Mesendoderm (in vitro differentiated cells): ENCODE data around the gene HOXA5.

Experiments used
- DNase-seq: peaks from one replicate; pipeline ENCODE4 v3.0.0; 2013
- H2AK5ac ChIP-seq: 2 replicates; pipeline ENCODE4 v1.6.1; 2013; ENCODE audit warnings: low read length, inconsistent platforms
- H2BK120ac ChIP-seq: 2 replicates; pipeline ENCODE4 v1.6.1; 2013; ENCODE audit warnings: low read depth, mild to moderate bottlenecking, low read length, moderate library complexity, mixed read lengths
- H2BK15ac ChIP-seq: replicated peaks from 2 replicates; pipeline ENCODE4 v1.6.1; 2013; ENCODE audit warnings: low read depth, mild to moderate bottlenecking, moderate library complexity
- H2BK5ac ChIP-seq: 2 replicates; pipeline ENCODE4 v1.6.1; 2013; ENCODE audit warnings: low read length, inconsistent platforms
- H3K18ac ChIP-seq: 2 replicates; pipeline ENCODE4 v1.6.1; 2013; ENCODE audit warnings: mild to moderate bottlenecking, low read length, mixed read lengths
- H3K23ac ChIP-seq: one replicate; pipeline ENCODE4 v1.6.1; 2013; ENCODE audit warnings: low read length
- H3K27ac ChIP-seq: 2 replicates; pipeline ENCODE4 v1.5.1; 2013; ENCODE audit warnings: low read depth, mild to moderate bottlenecking, inconsistent platforms, low read length, moderate library complexity
- H3K27me3 ChIP-seq: 2 replicates; pipeline ENCODE4 v1.6.1; 2013; ENCODE audit warnings: low read length, control low read depth, mild to moderate bottlenecking, inconsistent platforms; ENCODE audit not compliant: insufficient read depth, poor library complexity
- H3K36me3 ChIP-seq: 2 replicates; pipeline ENCODE4 v1.6.1; 2013; ENCODE audit warnings: low read length, inconsistent platforms; ENCODE audit not compliant: control insufficient read depth, insufficient read depth
- H3K4ac ChIP-seq: one replicate; pipeline ENCODE4 v1.6.1; 2013; ENCODE audit warnings: low read depth, mild to moderate bottlenecking, low read length, moderate library complexity
- H3K4me1 ChIP-seq: 2 replicates; pipeline ENCODE4 v1.6.1; 2013; ENCODE audit warnings: low read depth, low read length, inconsistent platforms; ENCODE audit not compliant: control insufficient read depth
- H3K4me2 ChIP-seq: 2 replicates; pipeline ENCODE4 v1.6.1; 2013; ENCODE audit warnings: low read length
- H3K4me3 ChIP-seq: 2 replicates; pipeline ENCODE4 v1.5.1; 2013; ENCODE audit warnings: mild to moderate bottlenecking, low read length
- H3K56ac ChIP-seq: one replicate; pipeline ENCODE4 v1.6.1; 2013; ENCODE audit warnings: low read length
- H3K79me1 ChIP-seq: 2 replicates; pipeline ENCODE4 v1.6.1; 2013; ENCODE audit warnings: low read length, inconsistent platforms
- H3K79me2 ChIP-seq: 2 replicates; pipeline ENCODE4 v1.6.1; 2013; ENCODE audit warnings: mild to moderate bottlenecking, low read length; ENCODE audit not compliant: control insufficient read depth, insufficient read depth
- H3K9ac ChIP-seq: 2 replicates; pipeline ENCODE4 v1.6.1; 2013; ENCODE audit warnings: low read length, inconsistent platforms
- H4K5ac ChIP-seq: one replicate; pipeline ENCODE4 v1.6.1; 2013; ENCODE audit warnings: low read length
- H4K8ac ChIP-seq: one replicate; pipeline ENCODE4 v1.6.1; 2013; ENCODE audit warnings: low read depth, mild to moderate bottlenecking, control low read depth, low read length, moderate library complexity
- WGBS: extraction: QIAGEN DNeasy Blood & Tissue Kit; methylation state at CpG from one replicate; pipeline ENCODE4 v1.1.7; 2013; ENCODE audit warnings: low lambda C conversion rate, missing lambda C conversion rate; ENCODE audit not compliant: insufficient coverage; ENCODE audit errors: extremely low coverage; 5-methylcytosine and 5-hydroxymethylcytosine counted together

Gene HOXA5

DNA sequence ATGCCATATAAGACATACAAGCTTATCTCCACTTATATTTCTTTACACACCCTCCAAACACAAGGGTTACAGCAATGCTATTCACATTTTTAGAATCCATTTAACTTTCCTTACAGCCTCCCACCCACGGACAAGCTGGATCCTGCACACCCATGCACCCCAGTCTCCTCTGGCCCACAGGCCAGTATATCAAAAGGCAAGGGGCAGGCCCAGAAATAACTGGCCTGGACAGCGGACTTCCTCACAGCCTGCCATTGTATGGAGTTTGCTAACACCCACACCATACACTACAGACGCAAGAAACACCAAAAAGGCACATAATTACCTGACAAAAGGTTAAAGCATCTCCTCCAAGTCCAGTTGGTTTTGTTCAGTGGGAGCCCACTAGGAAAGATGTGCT lies 24.9 kb downstream of the HOXA5 start:
- H3K79me2 ChIP-seq = no peaks in the 10 kb centered on the region
- no peak overlapping the region for H4K5ac ChIP-seq
- no peak overlapping the region for H2AK5ac ChIP-seq
- H2BK120ac ChIP-seq = no peak overlapping the region
- no peak overlapping the region for H3K27ac ChIP-seq
- H3K18ac ChIP-seq = no peak overlapping the region
- no peak overlapping the region for H3K23ac ChIP-seq
- H3K4me2 ChIP-seq = no peak overlapping the region
- H3K9ac ChIP-seq = no peak overlapping the region
- H2BK15ac ChIP-seq = no peak overlapping the region
- no peak overlapping the region for H3K4me3 ChIP-seq
- no peaks in the 10 kb centered on the region for H3K4me1 ChIP-seq
- no peaks in the 10 kb centered on the region for H3K79me1 ChIP-seq
- H3K27me3 ChIP-seq = peaks cover 91% of the 10 kb centered on the region
- WGBS = no CpG with 5 or more reads among the region's 3 CpGs
- DNase-seq = no peak
- no peaks in the 10 kb centered on the region for H3K36me3 ChIP-seq
- no peak overlapping the region for H4K8ac ChIP-seq
- H3K56ac ChIP-seq = no peak overlapping the region
- H3K4ac ChIP-seq = no peak overlapping the region
- H2BK5ac ChIP-seq = no peak overlapping the region

DNA sequence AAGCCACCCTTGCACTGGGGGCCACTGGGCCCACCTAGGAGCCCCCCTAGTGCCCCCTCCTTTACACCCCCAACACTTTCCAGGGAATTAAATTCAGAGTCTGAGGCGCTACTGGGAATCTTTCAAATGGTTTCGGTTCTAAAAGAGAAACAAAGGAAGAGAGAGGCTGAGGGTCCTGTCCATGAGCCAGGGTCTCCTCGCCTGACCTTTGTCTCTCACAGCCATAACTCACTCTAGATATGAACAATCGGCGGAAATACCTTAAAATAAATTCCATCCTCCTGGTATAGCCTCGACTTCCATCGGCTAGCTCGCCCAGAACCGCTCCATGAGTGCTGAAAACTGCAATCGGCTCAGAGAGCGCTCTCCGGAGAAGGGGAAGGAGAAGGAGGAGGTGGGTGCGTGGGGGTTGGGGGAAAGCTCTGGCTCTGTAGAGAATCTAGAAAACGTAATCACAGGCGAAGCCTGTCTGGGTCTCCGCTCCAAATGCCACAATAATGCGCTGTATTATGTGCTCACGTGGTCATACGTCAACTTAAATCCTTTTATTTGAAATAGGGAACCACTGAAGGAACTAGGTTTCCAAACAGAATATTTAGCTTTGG lies 25.5 kb downstream of the HOXA5 start:
- DNase-seq = no peak
- Histone ChIP-seq H3K36me3 (no peaks in the 10 kb centered on the region), H3K27ac (no peak overlapping the region), H3K4ac (no peak overlapping the region), H3K4me2 (no peak overlapping the region), H3K79me2 (no peaks in the 10 kb centered on the region), H3K79me1 (no peaks in the 10 kb centered on the region), H2BK120ac (no peak overlapping the region), H2BK15ac (no peak overlapping the region), H3K4me1 (no peaks in the 10 kb centered on the region), H3K23ac (no peak overlapping the region), H4K5ac (no peak overlapping the region), H3K4me3 (no peak overlapping the region), H4K8ac (no peak overlapping the region), H2AK5ac (no peak overlapping the region), H2BK5ac (no peak overlapping the region), H3K9ac (no peak overlapping the region), H3K56ac (no peak overlapping the region), H3K27me3 (peaks cover 90% of the 10 kb centered on the region), H3K18ac (no peak overlapping the region)
- WGBS = no CpG with 5 or more reads among the region's 19 CpGs

GRCh38 chr7:27116962-27117886 lies 26.3 kb downstream of the HOXA5 start:
- Histone ChIP-seq H3K79me2 (no peaks in the 10 kb centered on the region), H4K5ac (no peak overlapping the region), H3K27me3 (peaks cover 87% of the 10 kb centered on the region), H2BK15ac (no peak overlapping the region), H3K18ac (no peak overlapping the region), H3K79me1 (no peaks in the 10 kb centered on the region), H3K36me3 (no peaks in the 10 kb centered on the region), H3K9ac (no peak overlapping the region), H4K8ac (no peak overlapping the region), H2AK5ac (no peak overlapping the region), H3K27ac (no peak overlapping the region), H3K56ac (no peak overlapping the region), H3K4me2 (no peak overlapping the region), H2BK120ac (no peak overlapping the region), H3K4me1 (no peaks in the 10 kb centered on the region), H2BK5ac (no peak overlapping the region), H3K23ac (no peak overlapping the region), H3K4ac (no peak overlapping the region), H3K4me3 (no peak overlapping the region)
- no peak for DNase-seq
- no CpG with 5 or more reads among the region's 12 CpGs for WGBS

- no peak overlapping the region for H3K27ac ChIP-seq
- no peak overlapping the region for H2BK15ac ChIP-seq
- H4K8ac ChIP-seq = no peak overlapping the region
- no peak overlapping the region for H3K18ac ChIP-seq
- H3K4me2 ChIP-seq = no peak overlapping the region
- H2BK120ac ChIP-seq = no peak overlapping the region
- H2BK5ac ChIP-seq = no peak overlapping the region
- peaks cover 86% of the 10 kb centered on the region for H3K27me3 ChIP-seq
- no CpG with 5 or more reads among the region's 20 CpGs for WGBS
- H3K4ac ChIP-seq = no peak overlapping the region
- H3K79me1 ChIP-seq = no peaks in the 10 kb centered on the region
- H4K5ac ChIP-seq = no peak overlapping the region
- no peak for DNase-seq
- H3K9ac ChIP-seq = no peak overlapping the region
- H3K23ac ChIP-seq = no peak overlapping the region
- no peak overlapping the region for H2AK5ac ChIP-seq
- H3K79me2 ChIP-seq = no peaks in the 10 kb centered on the region
- H3K4me1 ChIP-seq = no peaks in the 10 kb centered on the region
- H3K4me3 ChIP-seq = no peak overlapping the region
- no peaks in the 10 kb centered on the region for H3K36me3 ChIP-seq
- no peak overlapping the region for H3K56ac ChIP-seq
These were observed 27.2 kb downstream of the HOXA5 start for GRCh38 chr7:27116031-27116961.

- no peak overlapping the region for H4K8ac ChIP-seq
- no peak overlapping the region for H3K9ac ChIP-seq
- no CpG with 5 or more reads among the region's 45 CpGs for WGBS
- no peak overlapping the region for H3K4me3 ChIP-seq
- peaks cover 86% of the 10 kb centered on the region for H3K27me3 ChIP-seq
- H2AK5ac ChIP-seq = no peak overlapping the region
- H3K4ac ChIP-seq = no peak overlapping the region
- DNase-seq = peak; percentile 64
- H3K56ac ChIP-seq = no peak overlapping the region
- H3K18ac ChIP-seq = no peak overlapping the region
- no peak overlapping the region for H2BK15ac ChIP-seq
- no peak overlapping the region for H3K23ac ChIP-seq
- no peak overlapping the region for H4K5ac ChIP-seq
- no peak overlapping the region for H3K4me2 ChIP-seq
- no peak overlapping the region for H2BK120ac ChIP-seq
- H3K4me1 ChIP-seq = no peaks in the 10 kb centered on the region
- H3K36me3 ChIP-seq = no peaks in the 10 kb centered on the region
- no peaks in the 10 kb centered on the region for H3K79me1 ChIP-seq
- no peak overlapping the region for H2BK5ac ChIP-seq
- no peaks in the 10 kb centered on the region for H3K79me2 ChIP-seq
- no peak overlapping the region for H3K27ac ChIP-seq
These were observed 28.1 kb downstream of the HOXA5 start for GRCh38 chr7:27115221-27116026.
